ENCODE results near the gene ATP5PB. TPM values are rescaled to one million over a fixed set of nuclear protein-coding genes. Genes with fewer than 3 reads are reported as not detected.

Gene ATP5PB
- total RNA-seq, 2 experiments from 2014 or later = 47.3 to 51.5 TPM

DNA sequence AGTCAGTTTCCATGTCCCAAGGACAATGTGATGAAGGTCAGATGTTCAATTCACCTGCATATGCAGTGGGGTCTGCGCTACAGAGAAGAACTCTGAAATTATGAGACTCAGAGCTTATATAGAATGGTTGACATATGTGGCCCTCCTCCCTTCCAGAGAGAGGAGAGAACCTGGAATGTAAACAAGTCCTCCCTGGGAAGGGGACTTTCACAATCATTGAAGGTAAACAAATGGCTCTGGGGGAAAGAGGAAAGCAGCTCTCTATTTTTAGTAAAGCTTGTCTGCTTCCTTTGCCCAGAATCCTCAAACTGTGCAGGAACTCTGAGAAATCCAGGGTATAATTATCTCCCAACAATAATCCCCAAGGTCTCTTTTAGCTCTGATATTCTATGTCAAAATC, 31.5 kb upstream of the ATP5PB start:
- Mint-ChIP-seq H3K36me3 (ENCODE audit: low read depth) (peaks cover 83% of the 10 kb centered on the region), H3K27ac (no peak overlapping the region), H3K27me3 (no peaks in the 10 kb centered on the region), H3K9me3 (no peaks in the 10 kb centered on the region), H3K4me3 (no peak overlapping the region), H3K4me1 (ENCODE audit: low read depth) (no peaks in the 10 kb centered on the region)
- ATAC-seq (ENCODE audit: poor library complexity) (no peak), DNase-seq (no peak)
- H3K4me3 ChIP-seq (ENCODE audit: low read length) = no peak overlapping the region
- POLR2A ChIA-PET = no interaction called here
- no peak overlapping the region for H3K27ac ChIP-seq (ENCODE audit: low read depth in 1 of 2, low read length in 2 of 2)
- no peaks in the 10 kb centered on the region for H3K9me3 ChIP-seq (ENCODE audit: control insufficient read depth in 1 of 2, insufficient read depth in 1 of 2, low read length in 2 of 2)
- CTCF ChIA-PET = no interaction called here
- no peaks in the 10 kb centered on the region for H3K27me3 ChIP-seq (ENCODE audit: control insufficient read depth in 1 of 2, insufficient read depth in 2 of 2, low read length in 2 of 2)
- TF ChIP-seq, protein P1, sequence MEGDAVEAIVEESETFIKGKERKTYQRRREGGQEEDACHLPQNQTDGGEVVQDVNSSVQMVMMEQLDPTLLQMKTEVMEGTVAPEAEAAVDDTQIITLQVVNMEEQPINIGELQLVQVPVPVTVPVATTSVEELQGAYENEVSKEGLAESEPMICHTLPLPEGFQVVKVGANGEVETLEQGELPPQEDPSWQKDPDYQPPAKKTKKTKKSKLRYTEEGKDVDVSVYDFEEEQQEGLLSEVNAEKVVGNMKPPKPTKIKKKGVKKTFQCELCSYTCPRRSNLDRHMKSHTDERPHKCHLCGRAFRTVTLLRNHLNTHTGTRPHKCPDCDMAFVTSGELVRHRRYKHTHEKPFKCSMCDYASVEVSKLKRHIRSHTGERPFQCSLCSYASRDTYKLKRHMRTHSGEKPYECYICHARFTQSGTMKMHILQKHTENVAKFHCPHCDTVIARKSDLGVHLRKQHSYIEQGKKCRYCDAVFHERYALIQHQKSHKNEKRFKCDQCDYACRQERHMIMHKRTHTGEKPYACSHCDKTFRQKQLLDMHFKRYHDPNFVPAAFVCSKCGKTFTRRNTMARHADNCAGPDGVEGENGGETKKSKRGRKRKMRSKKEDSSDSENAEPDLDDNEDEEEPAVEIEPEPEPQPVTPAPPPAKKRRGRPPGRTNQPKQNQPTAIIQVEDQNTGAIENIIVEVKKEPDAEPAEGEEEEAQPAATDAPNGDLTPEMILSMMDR (IDR thresholded peaks at IDR 0.05) = no peak
- H3K4me1 ChIP-seq (ENCODE audit: insufficient read depth, low read length) = no peaks in the 10 kb centered on the region
- intact Hi-C loops (cut with DNase I, micrococcal nuclease) = no loop called here
- H3K36me3 ChIP-seq (ENCODE audit: insufficient read depth, low read length) = peaks cover 12% of the 10 kb centered on the region

DNA sequence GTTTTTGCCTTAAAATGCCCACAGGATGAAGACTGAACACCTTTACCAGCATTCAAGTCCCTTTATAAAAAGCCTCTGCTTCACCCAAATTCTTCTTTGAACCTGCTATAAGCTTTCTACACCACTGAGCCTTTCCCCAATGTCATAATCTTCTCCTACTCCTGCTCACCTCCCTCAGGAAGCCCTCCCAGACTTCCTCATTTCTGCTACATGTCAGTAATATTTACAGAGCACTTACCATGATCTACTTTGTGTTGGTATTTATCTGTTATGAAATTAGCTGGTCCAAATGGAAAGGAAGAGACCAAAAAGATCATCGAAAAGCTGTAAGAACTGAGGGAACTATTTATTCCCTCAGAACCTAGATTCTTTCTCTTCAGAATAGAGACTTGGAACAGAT, 30.2 kb upstream of the ATP5PB start:
- Histone ChIP-seq H3K27me3 (ENCODE audit: control insufficient read depth in 1 of 2, insufficient read depth in 2 of 2, low read length in 2 of 2) (no peaks in the 10 kb centered on the region), H3K9me3 (ENCODE audit: control insufficient read depth in 1 of 2, insufficient read depth in 1 of 2, low read length in 2 of 2) (no peaks in the 10 kb centered on the region), H3K4me1 (ENCODE audit: insufficient read depth, low read length) (no peaks in the 10 kb centered on the region), H3K27ac (ENCODE audit: low read depth in 1 of 2, low read length in 2 of 2) (no peak overlapping the region), H3K4me3 (ENCODE audit: low read length) (no peak overlapping the region), H3K36me3 (ENCODE audit: insufficient read depth, low read length) (peaks cover 13% of the 10 kb centered on the region)
- Mint-ChIP-seq H3K36me3 (ENCODE audit: low read depth) (peaks cover 87% of the 10 kb centered on the region), H3K4me3 (no peak overlapping the region), H3K9me3 (no peaks in the 10 kb centered on the region), H3K4me1 (ENCODE audit: low read depth) (no peaks in the 10 kb centered on the region), H3K27me3 (no peaks in the 10 kb centered on the region), H3K27ac (no peak overlapping the region)
- intact Hi-C loops (cut with DNase I, micrococcal nuclease) = no loop called here
- TF ChIP-seq, protein P1 (IDR thresholded peaks at IDR 0.05) = no peak
- ChIA-PET POLR2A (no interaction called here), CTCF (no interaction called here)
- ATAC-seq (ENCODE audit: poor library complexity) (no peak), DNase-seq (no peak)

DNA sequence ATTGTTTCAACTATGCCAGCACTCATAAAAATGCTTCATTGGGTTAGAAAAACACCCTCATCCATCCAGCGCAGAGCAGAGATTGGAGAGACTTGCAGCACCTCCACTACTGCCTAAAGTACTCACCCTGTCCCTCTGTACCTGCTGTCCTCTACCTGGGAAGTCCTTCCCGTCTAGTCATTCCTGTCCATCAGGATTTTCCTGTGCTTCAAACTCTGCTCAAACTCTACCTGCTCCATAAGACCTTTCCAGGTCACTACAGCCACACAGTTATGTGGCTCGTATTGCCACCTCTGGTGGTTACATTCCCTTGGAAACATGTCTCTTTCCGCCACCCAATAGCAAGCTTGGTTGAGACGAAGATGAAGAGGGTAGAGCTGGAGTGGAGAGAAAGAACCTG, 28.9 kb upstream of the ATP5PB start:
- Histone ChIP-seq H3K4me1 (ENCODE audit: insufficient read depth, low read length) (no peaks in the 10 kb centered on the region), H3K36me3 (ENCODE audit: insufficient read depth, low read length) (peaks cover 11% of the 10 kb centered on the region), H3K27me3 (ENCODE audit: control insufficient read depth in 1 of 2, insufficient read depth in 2 of 2, low read length in 2 of 2) (no peaks in the 10 kb centered on the region), H3K4me3 (ENCODE audit: low read length) (no peak overlapping the region), H3K9me3 (ENCODE audit: control insufficient read depth in 1 of 2, insufficient read depth in 1 of 2, low read length in 2 of 2) (no peaks in the 10 kb centered on the region), H3K27ac (ENCODE audit: low read depth in 1 of 2, low read length in 2 of 2) (no peak overlapping the region)
- H3K27ac Mint-ChIP-seq = no peak overlapping the region
- ATAC-seq (ENCODE audit: poor library complexity) (no peak), DNase-seq (no peak)
- TF ChIP-seq, protein P1 (IDR thresholded peaks at IDR 0.05) = no peak
- CTCF ChIA-PET = no interaction called here
- no peaks in the 10 kb centered on the region for H3K4me1 Mint-ChIP-seq (ENCODE audit: low read depth)
- H3K27me3 Mint-ChIP-seq = no peaks in the 10 kb centered on the region
- H3K4me3 Mint-ChIP-seq = no peak overlapping the region
- POLR2A ChIA-PET = no interaction called here
- peaks cover 79% of the 10 kb centered on the region for H3K36me3 Mint-ChIP-seq (ENCODE audit: low read depth)
- H3K9me3 Mint-ChIP-seq = no peaks in the 10 kb centered on the region
- intact Hi-C loops (cut with DNase I, micrococcal nuclease) = no loop called here

Measured in CD4-positive, alpha-beta T cell (primary cell).